ENCODE data around the gene CPM. TPM values are rescaled to one million over a fixed set of nuclear protein-coding genes. Genes with fewer than 3 reads are reported as not detected.

The CPM gene
- total and polyA plus RNA-seq, 2 of the 4 experiments (the other 2 are of a cell fraction): 2.0 to 8.8 TPM

- BruUV-seq (replicated peaks): no TSS peak
- H3K36me3 ChIP-seq (ENCODE audit: control insufficient read depth, insufficient read depth, low read length): no peaks in the 10 kb centered on the region
- no peak overlapping the region for H3K4me3 ChIP-seq (ENCODE audit: insufficient read depth, low read depth, low read length)
- no peak overlapping the region for H2AFZ ChIP-seq (replicated peaks; ENCODE audit: low read length, poor library complexity)
- no peak overlapping the region for H2BK20ac ChIP-seq (ENCODE audit: low read depth, low read length)
- dilution Hi-C loops (cut with HindIII; ENCODE audit: low sequenced_read_pairs, unreplicated experiment) (no loop called here), intact Hi-C loops (cut with micrococcal nuclease) (no loop called here), in situ Hi-C loops (cut with MboI; ENCODE audit: low sequenced_read_pairs) (loop anchor here (5.0 kb wide), 1 partner anchor 199 kb away; no protein-coding TSS in a partner anchor)
- H3K18ac ChIP-seq (ENCODE audit: low read depth, low read length): no peak overlapping the region
- ATAC-seq (ENCODE audit: low read depth) (no peak), DNase-seq (no peak)
- no peak overlapping the region for H4K5ac ChIP-seq (ENCODE audit: low read depth, low read length)
- H3K27me3 ChIP-seq (ENCODE audit: control insufficient read depth, insufficient read depth, low read length): no peaks in the 10 kb centered on the region; the same call in 1 of the 2 replicates
- no peak overlapping the region for H3K4me2 ChIP-seq (ENCODE audit: low read depth, low read length)
- no peak overlapping the region for H2BK120ac ChIP-seq (ENCODE audit: low read depth, low read length)
- H4K91ac ChIP-seq (ENCODE audit: insufficient read depth, low read depth, low read length): no peak overlapping the region
- H2AK9ac ChIP-seq (replicated peaks; ENCODE audit: low read depth, low read length, poor library complexity): no peak overlapping the region
- H3K9me1 ChIP-seq (ENCODE audit: insufficient read depth, low read length): no peaks in the 10 kb centered on the region
- H3K9me3 ChIP-seq (ENCODE audit: control insufficient read depth, insufficient read depth, low read length): no peaks in the 10 kb centered on the region
- no peak overlapping the region for H3K14ac ChIP-seq (replicated peaks; ENCODE audit: low read depth, low read length)
- H3K9ac ChIP-seq (ENCODE audit: low read depth, low read length): no peak overlapping the region
- H3K79me1 ChIP-seq (ENCODE audit: low read depth in 1 of 2, low read length in 2 of 2): no peaks in the 10 kb centered on the region
- ChIA-PET POLR2A (ENCODE audit: unreplicated experiment) (no interaction called here), CTCF (interaction anchor here (0.6 to 1.2 kb wide), 2 partner anchors 51 to 197 kb away, joined by 3 to 7 read pairs; no protein-coding TSS in a partner anchor)
- no peak overlapping the region for H3K4ac ChIP-seq (ENCODE audit: low read depth, low read length)
- no peak overlapping the region for H3K56ac ChIP-seq (ENCODE audit: extremely low read depth, insufficient read depth, low read length)
- H3K23ac ChIP-seq (ENCODE audit: low read depth, low read length): no peak overlapping the region
- no peaks in the 10 kb centered on the region for H4K20me1 ChIP-seq (ENCODE audit: insufficient read depth, low read length)
- H2BK15ac ChIP-seq (ENCODE audit: low read depth, low read length): no peak overlapping the region
- H4K8ac ChIP-seq (ENCODE audit: low read depth in 2 of 2, low read length in 2 of 2): no peak overlapping the region
- no peak overlapping the region for H2AK5ac ChIP-seq (ENCODE audit: low read depth, low read length)
- no peak for TF ChIP-seq MXI1 (IDR thresholded peaks at IDR 0.05; ENCODE audit: borderline replicate concordance, low read depth, low read length)
- TF ChIP-seq SMC3 (IDR thresholded peaks at IDR 0.05; ENCODE audit: low read depth, low read length): no peak
- TF ChIP-seq RFX5 (IDR thresholded peaks at IDR 0.05; ENCODE audit: low read depth, low read length): no peak
- no peak for TF ChIP-seq ELK1 (IDR thresholded peaks at IDR 0.05; ENCODE audit: borderline replicate concordance, low read depth, low read length)
- TF ChIP-seq NFE2L2 (IDR thresholded peaks at IDR 0.05; ENCODE audit: low read depth, low read length): no peak
- TF ChIP-seq MAFK (IDR thresholded peaks at IDR 0.05; ENCODE audit: low read depth, low read length): no peak
- TF ChIP-seq CHD1 (IDR thresholded peaks at IDR 0.05; ENCODE audit: low read depth, low read length): no peak
- no peak for TF ChIP-seq USF2 (IDR thresholded peaks at IDR 0.05; ENCODE audit: low read depth, low read length)
- TF ChIP-seq FOS (IDR thresholded peaks at IDR 0.05; ENCODE audit: low read depth, low read length): no peak
- no peak for TF ChIP-seq MAZ (IDR thresholded peaks at IDR 0.05; ENCODE audit: borderline replicate concordance, low read depth, low read length)
- H3K4me1 ChIP-seq (ENCODE audit: control insufficient read depth, insufficient read depth, low read length): no peaks in the 10 kb centered on the region
- H3K27ac ChIP-seq (ENCODE audit: insufficient read depth, low read length): no peak overlapping the region
- no peak overlapping the region for H2BK5ac ChIP-seq (ENCODE audit: low read depth, low read length, poor library complexity, severe bottlenecking)
- WGBS, 2 experiments (ENCODE audit: extremely low coverage in 2 of 2, insufficient read length in 1 of 2): no CpG with 5 or more reads among the region's 4 CpGs
Measured at GRCh38 chr12:68873316-68873715, 59.7 kb downstream of the CPM start.
